Activated T-cell treated with anti-CD3 and anti-CD28 coated beads, Interleukin-2, amount 50 U/mL, for 72 hours (primary cell): ENCODE data around the gene ABCA2. TPM values are rescaled to one million over a fixed set of nuclear protein-coding genes. Genes with fewer than 3 reads are reported as not detected.

Experiments
- ATAC-seq, 2 donors: fragments of 150-1000 bp; cut with Tn5 transposase; replicated peaks in 1 of 2; 2 replicates each; pipeline ENCODE4 v1.10.0; 2021; ENCODE audit warnings: moderate library complexity in 2 of 2, mild to moderate bottlenecking in 1 of 2
- DNase-seq, 2 donors: peaks; one replicate each; pipeline ENCODE4 v3.0.0; 2021 to 2022; ENCODE audit warnings: mixed read lengths in 1 of 2
- H3K27ac Mint-ChIP-seq: one replicate; pipeline ENCODE4 v1.8.0; 2022; ENCODE audit warnings: mild to moderate bottlenecking, moderate library complexity, mixed read lengths
- H3K27me3 Mint-ChIP-seq: one replicate; pipeline ENCODE4 v1.8.0; 2022; ENCODE audit warnings: low read depth, mixed read lengths
- H3K36me3 Mint-ChIP-seq, 2 donors: one replicate each; pipeline ENCODE4 v1.8.0; 2022; ENCODE audit warnings: mixed read lengths in 2 of 2, mild to moderate bottlenecking in 1 of 2; ENCODE audit not compliant: insufficient read depth in 2 of 2
- H3K4me1 Mint-ChIP-seq: one replicate; pipeline ENCODE4 v1.8.0; 2022; ENCODE audit warnings: low read depth, mixed read lengths
- H3K4me3 Mint-ChIP-seq, 2 donors: one replicate each; pipeline ENCODE4 v1.8.0; 2022; ENCODE audit warnings: mild to moderate bottlenecking in 2 of 2, mixed read lengths in 2 of 2, moderate library complexity in 2 of 2
- H3K9me3 Mint-ChIP-seq, 2 donors: one replicate each; pipeline ENCODE4 v1.8.0; 2022; ENCODE audit warnings: mixed read lengths in 2 of 2
- total RNA-seq, 2 donors: library from RNA; stranded (reverse); gene quantifications; one replicate each; pipeline ENCODE4 v1.2.3, GENCODE V29; 2022

The ABCA2 gene
- total RNA-seq, 2 donors from 2014 or later, result 23.9 to 27.5 TPM

- DNase-seq (no peak), ATAC-seq (no peak)
- H3K36me3 Mint-ChIP-seq, result no peaks in the 10 kb centered on the region
- H3K27ac Mint-ChIP-seq, result no peak overlapping the region
- H3K4me3 Mint-ChIP-seq, result no peak overlapping the region
- no peaks in the 10 kb centered on the region for H3K9me3 Mint-ChIP-seq
- peaks cover 51% of the 10 kb centered on the region for H3K4me1 Mint-ChIP-seq
- peaks cover 10% of the 10 kb centered on the region for H3K27me3 Mint-ChIP-seq
Observed at GRCh38 chr9:136995362-136995761, 32.7 kb downstream of the ABCA2 start.

- Mint-ChIP-seq H3K36me3 (no peaks in the 10 kb centered on the region), H3K4me1 (peaks cover 46% of the 10 kb centered on the region), H3K9me3 (no peaks in the 10 kb centered on the region), H3K4me3 (no peak overlapping the region), H3K27ac (no peak overlapping the region), H3K27me3 (peaks cover 10% of the 10 kb centered on the region)
- DNase-seq, result no peak
- no peak for ATAC-seq
Observed at GRCh38 chr9:136994888-136995230, 33.2 kb downstream of the ABCA2 start.

GRCh38 chr9:136994180-136994887 is 33.7 kb downstream of the ABCA2 start:
- Mint-ChIP-seq H3K27ac (no peak overlapping the region), H3K4me3 (peak overlapping the region; percentile 85 to 88), H3K27me3 (peaks cover 10% of the 10 kb centered on the region), H3K9me3 (no peaks in the 10 kb centered on the region), H3K4me1 (peaks cover 43% of the 10 kb centered on the region), H3K36me3 (no peaks in the 10 kb centered on the region)
- no peak for ATAC-seq
- no peak for DNase-seq

- no peaks in the 10 kb centered on the region for H3K9me3 Mint-ChIP-seq
- peak overlapping the region; percentile 85 to 88 for H3K4me3 Mint-ChIP-seq
- H3K4me1 Mint-ChIP-seq, result peaks cover 29% of the 10 kb centered on the region
- peaks cover 4% of the 10 kb centered on the region for H3K27me3 Mint-ChIP-seq
- no peak overlapping the region for H3K27ac Mint-ChIP-seq
- no peak for DNase-seq
- ATAC-seq, result no peak
- no peaks in the 10 kb centered on the region for H3K36me3 Mint-ChIP-seq
Observed at GRCh38 chr9:136992819-136993369, 35.1 kb downstream of the ABCA2 start.

- Mint-ChIP-seq H3K36me3 (no peaks in the 10 kb centered on the region), H3K9me3 (no peaks in the 10 kb centered on the region), H3K27ac (peak within 1 kb of the TSS; percentile 54), H3K27me3 (no peaks in the 10 kb centered on the region), H3K4me3 (peak within 1 kb of the TSS; percentile 85 to 88), H3K4me1 (peaks cover 22% of the 10 kb centered on the region)
- DNase-seq (peak; percentile 96 to 99), ATAC-seq (peak; percentile 90 to 93)
Observed at GRCh38 chr9:136991993-136992818, 35.8 kb downstream of the ABCA2 start, which contains the start of gene PAXX. Gene PAXX (plus strand): TSS chr9:136992422. CDS start chr9:136992444, 22 bp downstream.

GRCh38 chr9:136990242-136990911 is 37.7 kb downstream of the ABCA2 start:
- peaks cover 5% of the 10 kb centered on the region for H3K27me3 Mint-ChIP-seq
- no peaks in the 10 kb centered on the region for H3K9me3 Mint-ChIP-seq
- no peaks in the 10 kb centered on the region for H3K36me3 Mint-ChIP-seq
- H3K27ac Mint-ChIP-seq, result peak overlapping the region; percentile 26
- ATAC-seq (no peak), DNase-seq (no peak)
- peaks cover 15% of the 10 kb centered on the region for H3K4me1 Mint-ChIP-seq
- peak overlapping the region in 1 of 2 donors; percentile 11 for H3K4me3 Mint-ChIP-seq

GRCh38 chr9:136988872-136989271 is 39.2 kb downstream of the ABCA2 start:
- H3K36me3 Mint-ChIP-seq, result no peaks in the 10 kb centered on the region
- DNase-seq (no peak), ATAC-seq (no peak)
- H3K27me3 Mint-ChIP-seq, result peaks cover 10% of the 10 kb centered on the region
- no peak overlapping the region for H3K27ac Mint-ChIP-seq
- peaks cover 13% of the 10 kb centered on the region for H3K4me1 Mint-ChIP-seq
- no peak overlapping the region for H3K4me3 Mint-ChIP-seq
- H3K9me3 Mint-ChIP-seq, result no peaks in the 10 kb centered on the region

GRCh38 chr9:136985853-136986252 is 42.2 kb downstream of the ABCA2 start:
- H3K4me3 Mint-ChIP-seq, result no peak overlapping the region
- DNase-seq (no peak), ATAC-seq (no peak)
- no peaks in the 10 kb centered on the region for H3K9me3 Mint-ChIP-seq
- H3K36me3 Mint-ChIP-seq, result no peaks in the 10 kb centered on the region
- H3K27me3 Mint-ChIP-seq, result peaks cover 14% of the 10 kb centered on the region
- H3K4me1 Mint-ChIP-seq, result no peaks in the 10 kb centered on the region
- H3K27ac Mint-ChIP-seq, result no peak overlapping the region

GRCh38 chr9:136985027-136985602 is 42.9 kb downstream of the ABCA2 start:
- Mint-ChIP-seq H3K36me3 (no peaks in the 10 kb centered on the region), H3K27ac (no peak overlapping the region), H3K27me3 (peaks cover 14% of the 10 kb centered on the region), H3K4me1 (no peaks in the 10 kb centered on the region), H3K9me3 (no peaks in the 10 kb centered on the region), H3K4me3 (no peak overlapping the region)
- ATAC-seq, result peak in 1 of 2 donors; percentile 25
- no peak for DNase-seq

GRCh38 chr9:136984464-136985026 is 43.5 kb downstream of the ABCA2 start:
- ATAC-seq (no peak), DNase-seq (no peak)
- Mint-ChIP-seq H3K9me3 (no peaks in the 10 kb centered on the region), H3K4me3 (no peak overlapping the region), H3K27me3 (peaks cover 14% of the 10 kb centered on the region), H3K36me3 (no peaks in the 10 kb centered on the region), H3K27ac (no peak overlapping the region), H3K4me1 (no peaks in the 10 kb centered on the region)

GRCh38 chr9:136983656-136984314 is 44.3 kb downstream of the ABCA2 start:
- Mint-ChIP-seq H3K9me3 (no peaks in the 10 kb centered on the region), H3K27ac (no peak overlapping the region), H3K36me3 (no peaks in the 10 kb centered on the region), H3K4me3 (no peak overlapping the region), H3K4me1 (no peaks in the 10 kb centered on the region), H3K27me3 (peaks cover 14% of the 10 kb centered on the region)
- no peak for ATAC-seq
- DNase-seq, result no peak

- H3K4me1 Mint-ChIP-seq, result no peaks in the 10 kb centered on the region
- no peak overlapping the region for H3K4me3 Mint-ChIP-seq
- peaks cover 14% of the 10 kb centered on the region for H3K27me3 Mint-ChIP-seq
- DNase-seq, result no peak
- no peak for ATAC-seq
- no peaks in the 10 kb centered on the region for H3K9me3 Mint-ChIP-seq
- no peak overlapping the region for H3K27ac Mint-ChIP-seq
- H3K36me3 Mint-ChIP-seq, result no peaks in the 10 kb centered on the region
Observed at GRCh38 chr9:136983167-136983566, 44.9 kb downstream of the ABCA2 start.
